DND-41 (cell line): ENCODE results near the gene SPNS2.
"Not testable (repeated sequence)": the region's sequence is repeated elsewhere in the genome, so short reads cannot be mapped to it uniquely, and the experiment has no call there.

ENCODE experiments used
- ATAC-seq: fragments of 200-7000 bp; cut with Tn5 transposase; 3 replicates; pipeline ENCODE4 v1.9.1; 2021; ENCODE audit warnings: low read depth; ENCODE audit not compliant: insufficient read depth
- DNase-seq: peaks from one replicate; pipeline ENCODE4 v3.0.0-alpha.2; 2020
- H2AFZ ChIP-seq: 2 replicates; pipeline ENCODE4 v1.6.0; 2012; ENCODE audit warnings: low read depth, low read length
- H3K27ac ChIP-seq: 2 replicates; pipeline ENCODE4 v1.5.1; 2012; ENCODE audit warnings: low read length, inconsistent platforms
- H3K27me3 ChIP-seq: fragments of 200-600 bp; sonication (generic); 2 replicates; pipeline ENCODE4 v1.6.0; 2012; ENCODE audit warnings: low read length, mild to moderate bottlenecking, inconsistent platforms; ENCODE audit not compliant: insufficient read depth, poor library complexity
- H3K36me3 ChIP-seq: 2 replicates; pipeline ENCODE4 v1.5.1; 2012; ENCODE audit warnings: low read length, inconsistent platforms; ENCODE audit not compliant: insufficient read depth
- H3K4me1 ChIP-seq: 2 replicates; pipeline ENCODE4 v1.5.1; 2012; ENCODE audit warnings: mild to moderate bottlenecking, low read length; ENCODE audit not compliant: insufficient read depth
- H3K4me2 ChIP-seq: 2 replicates; pipeline ENCODE4 v1.6.0; 2012; ENCODE audit warnings: mild to moderate bottlenecking, moderate library complexity, low read length, inconsistent platforms; ENCODE audit not compliant: insufficient read depth
- H3K4me3 ChIP-seq, 2 experiments: fragments of 200-600 bp in 1 of 2; shearing (Covaris generic) in 1 of 2; 2 replicates each; pipeline ENCODE4 v1.5.1; 2012 to 2016; ENCODE audit warnings: inconsistent platforms in 2 of 2, low read length in 2 of 2, mild to moderate bottlenecking in 2 of 2, low read depth in 1 of 2, moderate library complexity in 1 of 2
- H3K79me2 ChIP-seq: 2 replicates; pipeline ENCODE4 v1.6.0; 2012; ENCODE audit warnings: low read length, inconsistent platforms; ENCODE audit not compliant: insufficient read depth
- H3K9ac ChIP-seq: 2 replicates; pipeline ENCODE4 v1.6.0; 2012; ENCODE audit warnings: low read depth, mild to moderate bottlenecking, inconsistent platforms, low read length, moderate library complexity
- H3K9me3 ChIP-seq: 2 replicates; pipeline ENCODE4 v1.5.1; 2012; ENCODE audit warnings: low read length, moderate library complexity, mild to moderate bottlenecking, inconsistent platforms; ENCODE audit not compliant: insufficient read depth, severe bottlenecking
- H4K20me1 ChIP-seq: 2 replicates; pipeline ENCODE4 v1.6.0; 2012; ENCODE audit warnings: low read length; ENCODE audit not compliant: insufficient read depth
- CTCF ChIP-seq: IDR thresholded peaks from 2 replicates; pipeline ENCODE4 v1.5.1; 2012; ENCODE audit warnings: borderline replicate concordance, low read length, moderate library complexity, mild to moderate bottlenecking; ENCODE audit not compliant: poor library complexity, severe bottlenecking; ENCODE audit errors: extremely low read depth
- EZH2 ChIP-seq: IDR thresholded peaks from 3 replicates; pipeline ENCODE4 v1.6.1; 2012; ENCODE audit warnings: borderline replicate concordance, low read depth, mild to moderate bottlenecking, moderate library complexity, low read length, inconsistent platforms; ENCODE audit not compliant: severe bottlenecking

SPNS2 gene

GRCh38 chr17:4576729-4577322, 78.1 kb downstream of the SPNS2 start:
- no peak overlapping the region for H3K4me2 ChIP-seq
- no peak overlapping the region for H3K4me3 ChIP-seq
- H3K27me3 ChIP-seq = no peaks in the 10 kb centered on the region
- TF ChIP-seq EZH2 (no peak), CTCF (no peak)
- H3K36me3 ChIP-seq = no peaks in the 10 kb centered on the region
- H3K27ac ChIP-seq = no peak overlapping the region
- no peak overlapping the region for H2AFZ ChIP-seq
- no peak for ATAC-seq
- H4K20me1 ChIP-seq = no peaks in the 10 kb centered on the region
- H3K4me1 ChIP-seq = no peaks in the 10 kb centered on the region
- no peak overlapping the region for H3K9ac ChIP-seq
- H3K9me3 ChIP-seq = no peaks in the 10 kb centered on the region
- no peak for DNase-seq
- H3K79me2 ChIP-seq = no peaks in the 10 kb centered on the region

GRCh38 chr17:4577386-4577993, 78.8 kb downstream of the SPNS2 start:
- Histone ChIP-seq H3K9me3 (no peaks in the 10 kb centered on the region), H3K27me3 (no peaks in the 10 kb centered on the region), H3K4me3 (no peak overlapping the region), H3K79me2 (no peaks in the 10 kb centered on the region), H2AFZ (no peak overlapping the region), H4K20me1 (no peaks in the 10 kb centered on the region), H3K9ac (no peak overlapping the region), H3K27ac (no peak overlapping the region), H3K36me3 (no peaks in the 10 kb centered on the region), H3K4me1 (no peaks in the 10 kb centered on the region), H3K4me2 (no peak overlapping the region)
- ATAC-seq = no peak
- TF ChIP-seq CTCF = no peak
- no peak for TF ChIP-seq EZH2
- no peak for DNase-seq

- H3K9me3 ChIP-seq, H3K36me3 ChIP-seq, ATAC-seq, H3K4me3 ChIP-seq, H3K27ac ChIP-seq, H3K79me2 ChIP-seq, DNase-seq, H4K20me1 ChIP-seq, H3K4me1 ChIP-seq, H3K4me2 ChIP-seq, H2AFZ ChIP-seq, H3K27me3 ChIP-seq, H3K9ac ChIP-seq: not testable (repeated sequence)
These were observed 79.7 kb downstream of the SPNS2 start for GRCh38 chr17:4578349-4578748.

GRCh38 chr17:4579678-4580077, 81.0 kb downstream of the SPNS2 start:
- H3K9ac ChIP-seq = no peak overlapping the region
- ATAC-seq (no peak), DNase-seq (no peak)
- H4K20me1 ChIP-seq = no peaks in the 10 kb centered on the region
- TF ChIP-seq CTCF (no peak), EZH2 (no peak)
- H3K4me3 ChIP-seq = no peak overlapping the region
- H3K4me1 ChIP-seq = no peaks in the 10 kb centered on the region
- no peak overlapping the region for H3K4me2 ChIP-seq
- H3K27me3 ChIP-seq = no peaks in the 10 kb centered on the region
- H3K79me2 ChIP-seq = no peaks in the 10 kb centered on the region
- no peak overlapping the region for H2AFZ ChIP-seq
- H3K36me3 ChIP-seq = no peaks in the 10 kb centered on the region
- no peaks in the 10 kb centered on the region for H3K9me3 ChIP-seq
- no peak overlapping the region for H3K27ac ChIP-seq
